K562 (cell line): ENCODE results near the gene FAM171A1.

Source experiments
- EZH2 ChIP-seq: IDR thresholded peaks from 2 replicates; pipeline ENCODE4 v1.6.1; 2012; ENCODE audit warnings: low read depth, mild to moderate bottlenecking, inconsistent platforms, low read length, borderline replicate concordance
- STAT6 ChIP-seq: sonication (generic); formaldehyde crosslinking; IDR thresholded peaks from 2 replicates; pipeline ENCODE4 v1.8.1; 2023; ENCODE audit warnings: mild to moderate bottlenecking, missing genetic modification reagents
- ZHX1 ChIP-seq: fragments of 150-350 bp; conservative IDR thresholded peaks from 2 replicates; pipeline ENCODE4 v1.6.1; 2014; ENCODE audit warnings: low read length
- TF ChIP-seq, protein P1 (sequence below), 2 experiments: fragments of 450-650 bp in 1 of 2; IDR thresholded peaks; 2 replicates each; pipeline ENCODE4 v1.6.1; 2011 to 2017; ENCODE audit warnings: low read depth in 2 of 2, antibody characterized with exemption in 1 of 2, borderline replicate concordance in 1 of 2, low read length in 1 of 2, mild to moderate bottlenecking in 1 of 2, mixed read lengths in 1 of 2; ENCODE audit not compliant: control insufficient read depth in 1 of 2

DNA sequence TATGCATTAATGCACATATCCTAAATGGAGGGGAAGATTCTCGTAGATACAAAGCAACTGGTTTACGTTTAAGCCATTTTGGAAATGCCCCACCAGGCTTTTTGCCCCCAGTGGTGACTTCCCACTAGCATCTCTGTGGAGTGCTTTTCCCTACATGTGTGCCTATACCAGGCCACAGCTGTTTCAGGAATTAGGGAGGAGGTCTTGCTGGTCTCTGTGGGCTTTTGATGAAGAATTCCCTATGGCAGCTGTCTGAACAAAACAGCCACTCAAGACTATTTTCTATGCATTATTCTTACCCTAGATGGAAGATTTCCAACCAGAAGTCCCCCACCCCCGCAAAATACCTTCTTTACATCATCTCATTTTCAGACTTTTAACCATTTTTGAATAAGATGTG, 150.6 kb downstream of the FAM171A1 start:
- TF ChIP-seq ZHX1 = no peak
- TF ChIP-seq STAT6 = no peak
- TF ChIP-seq EZH2 = no peak
- TF ChIP-seq, protein P1, sequence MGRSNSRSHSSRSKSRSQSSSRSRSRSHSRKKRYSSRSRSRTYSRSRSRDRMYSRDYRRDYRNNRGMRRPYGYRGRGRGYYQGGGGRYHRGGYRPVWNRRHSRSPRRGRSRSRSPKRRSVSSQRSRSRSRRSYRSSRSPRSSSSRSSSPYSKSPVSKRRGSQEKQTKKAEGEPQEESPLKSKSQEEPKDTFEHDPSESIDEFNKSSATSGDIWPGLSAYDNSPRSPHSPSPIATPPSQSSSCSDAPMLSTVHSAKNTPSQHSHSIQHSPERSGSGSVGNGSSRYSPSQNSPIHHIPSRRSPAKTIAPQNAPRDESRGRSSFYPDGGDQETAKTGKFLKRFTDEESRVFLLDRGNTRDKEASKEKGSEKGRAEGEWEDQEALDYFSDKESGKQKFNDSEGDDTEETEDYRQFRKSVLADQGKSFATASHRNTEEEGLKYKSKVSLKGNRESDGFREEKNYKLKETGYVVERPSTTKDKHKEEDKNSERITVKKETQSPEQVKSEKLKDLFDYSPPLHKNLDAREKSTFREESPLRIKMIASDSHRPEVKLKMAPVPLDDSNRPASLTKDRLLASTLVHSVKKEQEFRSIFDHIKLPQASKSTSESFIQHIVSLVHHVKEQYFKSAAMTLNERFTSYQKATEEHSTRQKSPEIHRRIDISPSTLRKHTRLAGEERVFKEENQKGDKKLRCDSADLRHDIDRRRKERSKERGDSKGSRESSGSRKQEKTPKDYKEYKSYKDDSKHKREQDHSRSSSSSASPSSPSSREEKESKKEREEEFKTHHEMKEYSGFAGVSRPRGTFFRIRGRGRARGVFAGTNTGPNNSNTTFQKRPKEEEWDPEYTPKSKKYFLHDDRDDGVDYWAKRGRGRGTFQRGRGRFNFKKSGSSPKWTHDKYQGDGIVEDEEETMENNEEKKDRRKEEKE (IDR thresholded peaks at IDR 0.05; ENCODE audit: borderline replicate concordance in 1 of 2, control insufficient read depth in 1 of 2, low read depth in 2 of 2, low read length in 1 of 2) = no peak
